ENCODE data around the gene GSAP. TPM values are rescaled to one million over a fixed set of nuclear protein-coding genes. Genes with fewer than 3 reads are reported as not detected.

GSAP gene
- total RNA-seq, 2 donors from 2014 or later: 3.7 to 7.7 TPM

GRCh38 chr7:77310982-77311381 is 105.2 kb downstream of the GSAP start:
- no peaks in the 10 kb centered on the region for H3K4me1 ChIP-seq
- TF ChIP-seq CTCF (IDR thresholded peaks at IDR 0.05): no peak
- H3K9ac ChIP-seq (ENCODE audit: low read depth in 2 of 2, low read length in 2 of 2): no peak overlapping the region
- intact Hi-C loops (cut with DNase I): no loop called here
- no peaks in the 10 kb centered on the region for H3K27me3 ChIP-seq
- H3K27ac ChIP-seq: no peak overlapping the region
- no peak overlapping the region for H3K4me3 ChIP-seq
- H3K36me3 ChIP-seq: no peaks in the 10 kb centered on the region
- H3K9me3 ChIP-seq: no peaks in the 10 kb centered on the region
- DNase-seq: no peak

- H3K27me3 ChIP-seq: no peaks in the 10 kb centered on the region
- no peak overlapping the region for H3K9ac ChIP-seq (ENCODE audit: low read depth in 2 of 2, low read length in 2 of 2)
- H3K36me3 ChIP-seq: no peaks in the 10 kb centered on the region
- H3K4me1 ChIP-seq: no peaks in the 10 kb centered on the region
- no peak overlapping the region for H3K4me3 ChIP-seq
- no peak overlapping the region for H3K27ac ChIP-seq
- intact Hi-C loops (cut with DNase I): no loop called here
- DNase-seq: no peak
- TF ChIP-seq CTCF (IDR thresholded peaks at IDR 0.05): no peak
- H3K9me3 ChIP-seq: no peaks in the 10 kb centered on the region
Measured at GRCh38 chr7:77309714-77310220, 106.4 kb downstream of the GSAP start.

- H3K4me1 ChIP-seq: no peaks in the 10 kb centered on the region
Measured at GRCh38 chr7:77308792-77309191, 107.4 kb downstream of the GSAP start.

GRCh38 chr7:77306231-77307067 is 109.7 kb downstream of the GSAP start:
- Histone ChIP-seq H3K36me3 (no peaks in the 10 kb centered on the region), H3K27ac (no peak overlapping the region), H3K9ac (ENCODE audit: low read depth in 2 of 2, low read length in 2 of 2) (no peak overlapping the region), H3K4me1 (no peaks in the 10 kb centered on the region), H3K27me3 (no peaks in the 10 kb centered on the region), H3K9me3 (no peaks in the 10 kb centered on the region), H3K4me3 (no peak overlapping the region)
- peak; percentile 27 for DNase-seq
- TF ChIP-seq CTCF (IDR thresholded peaks at IDR 0.05): no peak
- intact Hi-C loops (cut with DNase I): no loop called here

More at GRCh38 chr7:77308792-77309191, 107.4 kb downstream of the GSAP start:
- Histone ChIP-seq H3K27me3 (no peaks in the 10 kb centered on the region), H3K36me3 (no peaks in the 10 kb centered on the region), H3K4me3 (no peak overlapping the region), H3K9me3 (no peaks in the 10 kb centered on the region), H3K27ac (no peak overlapping the region), H3K9ac (ENCODE audit: low read depth in 2 of 2, low read length in 2 of 2) (no peak overlapping the region)
- intact Hi-C loops (cut with DNase I): no loop called here
- TF ChIP-seq CTCF (IDR thresholded peaks at IDR 0.05): no peak
- no peak for DNase-seq

- Histone ChIP-seq H3K4me3 (no peak overlapping the region), H3K36me3 (no peaks in the 10 kb centered on the region), H3K4me1 (no peaks in the 10 kb centered on the region), H3K27me3 (no peaks in the 10 kb centered on the region), H3K27ac (no peak overlapping the region), H3K9ac (ENCODE audit: low read depth in 2 of 2, low read length in 2 of 2) (no peak overlapping the region), H3K9me3 (no peaks in the 10 kb centered on the region)
- TF ChIP-seq CTCF (IDR thresholded peaks at IDR 0.05): no peak
- no peak for DNase-seq
- intact Hi-C loops (cut with DNase I): no loop called here
Measured at GRCh38 chr7:77295549-77295948, 120.6 kb downstream of the GSAP start.

All from colonic mucosa (tissue), 4 donors.